VCaP (cell line): ENCODE measurements around the gene NDE1.
"Not testable (repeated sequence)": the region's sequence is repeated elsewhere in the genome, so short reads cannot be mapped to it uniquely, and the experiment has no call there.

ENCODE experiments used
- H3K27ac ChIP-seq: fragments of 450-650 bp; 2 replicates; pipeline ENCODE4 v1.5.1; 2017
- CTCF ChIP-seq: fragments of 450-650 bp; conservative IDR thresholded peaks from 2 replicates; pipeline ENCODE4 v1.5.1; 2017; ENCODE audit warnings: mild to moderate bottlenecking, moderate library complexity

Gene NDE1

GRCh38 chr16:15650698-15651171 lies 690 bp downstream of the NDE1 start:
- peak overlapping the region; percentile 54 for H3K27ac ChIP-seq
- TF ChIP-seq CTCF: no peak

- no peak for TF ChIP-seq CTCF
- H3K27ac ChIP-seq: no peak overlapping the region; the same call in 1 of the 2 replicates
These were observed 2.4 kb downstream of the NDE1 start for GRCh38 chr16:15652293-15653001.

GRCh38 chr16:15653227-15653626 lies 3.2 kb downstream of the NDE1 start:
- H3K27ac ChIP-seq: peak overlapping the region; percentile 30

GRCh38 chr16:15654591-15654990 lies 4.5 kb downstream of the NDE1 start:
- H3K27ac ChIP-seq: no peak overlapping the region
- TF ChIP-seq CTCF: no peak

More at GRCh38 chr16:15653227-15653626, 3.2 kb downstream of the NDE1 start:
- TF ChIP-seq CTCF: no peak

GRCh38 chr16:15655561-15655960 lies 5.5 kb downstream of the NDE1 start:
- H3K27ac ChIP-seq: not testable (repeated sequence)

GRCh38 chr16:15658149-15658548 lies 8.1 kb downstream of the NDE1 start:
- no peak for TF ChIP-seq CTCF

GRCh38 chr16:15658556-15658955 lies 8.5 kb downstream of the NDE1 start:
- no peak overlapping the region for H3K27ac ChIP-seq
- TF ChIP-seq CTCF: no peak

More at GRCh38 chr16:15658149-15658548, 8.1 kb downstream of the NDE1 start:
- no peak overlapping the region for H3K27ac ChIP-seq

GRCh38 chr16:15660203-15660601 lies 10.2 kb downstream of the NDE1 start:
- no peak for TF ChIP-seq CTCF
- no peak overlapping the region for H3K27ac ChIP-seq
